NCI-H524 (cell line): ENCODE results near the gene BAHCC1.

ENCODE experiments used
- DNase-seq, 2 experiments: peaks; one replicate each; lab custom pipeline; 2025; lab: John Stamatoyannopoulos, UW

BAHCC1 gene

DNA sequence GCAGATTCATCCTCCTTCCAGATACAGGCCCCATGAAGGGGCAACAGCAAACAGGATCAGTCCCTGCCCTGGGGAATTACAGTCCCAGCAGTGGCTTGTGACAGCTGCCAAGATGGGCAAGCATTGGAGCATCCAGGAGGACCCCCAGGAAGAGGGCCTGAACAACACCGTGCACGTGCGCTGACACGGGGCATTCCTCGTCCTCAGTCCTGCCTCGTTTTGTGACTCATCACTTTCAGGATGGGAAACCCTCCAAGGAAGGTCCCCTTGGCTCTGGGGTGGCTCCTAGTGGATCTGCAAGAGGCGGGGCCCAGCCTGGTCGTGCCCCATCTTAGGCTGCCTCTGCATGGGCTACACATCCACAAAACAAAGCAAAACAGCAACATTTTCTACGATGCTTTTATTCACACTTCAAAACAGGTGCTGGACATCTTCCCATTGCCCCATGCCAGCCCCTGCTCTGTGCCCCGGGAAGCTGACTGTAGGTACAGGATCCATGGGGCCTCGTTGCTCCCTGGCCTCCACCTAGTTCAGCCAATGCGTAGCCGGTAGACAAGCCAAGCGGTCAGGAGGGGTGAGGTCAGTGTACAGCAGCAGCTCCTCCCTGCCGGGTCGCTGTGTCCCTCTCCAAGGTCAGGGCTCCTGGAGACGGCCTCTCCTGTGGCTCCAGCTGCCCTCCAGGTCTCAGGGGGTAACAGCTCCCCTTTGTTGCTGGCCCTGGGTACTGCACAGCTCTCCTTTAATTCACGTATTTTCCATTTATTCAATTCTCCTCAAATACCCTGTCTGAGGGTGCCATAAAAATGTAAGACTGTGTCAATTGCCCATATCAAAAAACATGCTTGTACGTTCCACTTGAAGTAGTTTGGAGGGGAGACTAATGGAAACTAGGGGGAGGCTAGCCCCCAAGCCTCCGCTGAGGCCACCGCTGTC, 85.1 kb downstream of the BAHCC1 start:
- no peak for DNase-seq

- peak; percentile 79 to 97 for DNase-seq
Measured at GRCh38 chr17:81481073-81481799, 86.0 kb downstream of the BAHCC1 start.

DNA sequence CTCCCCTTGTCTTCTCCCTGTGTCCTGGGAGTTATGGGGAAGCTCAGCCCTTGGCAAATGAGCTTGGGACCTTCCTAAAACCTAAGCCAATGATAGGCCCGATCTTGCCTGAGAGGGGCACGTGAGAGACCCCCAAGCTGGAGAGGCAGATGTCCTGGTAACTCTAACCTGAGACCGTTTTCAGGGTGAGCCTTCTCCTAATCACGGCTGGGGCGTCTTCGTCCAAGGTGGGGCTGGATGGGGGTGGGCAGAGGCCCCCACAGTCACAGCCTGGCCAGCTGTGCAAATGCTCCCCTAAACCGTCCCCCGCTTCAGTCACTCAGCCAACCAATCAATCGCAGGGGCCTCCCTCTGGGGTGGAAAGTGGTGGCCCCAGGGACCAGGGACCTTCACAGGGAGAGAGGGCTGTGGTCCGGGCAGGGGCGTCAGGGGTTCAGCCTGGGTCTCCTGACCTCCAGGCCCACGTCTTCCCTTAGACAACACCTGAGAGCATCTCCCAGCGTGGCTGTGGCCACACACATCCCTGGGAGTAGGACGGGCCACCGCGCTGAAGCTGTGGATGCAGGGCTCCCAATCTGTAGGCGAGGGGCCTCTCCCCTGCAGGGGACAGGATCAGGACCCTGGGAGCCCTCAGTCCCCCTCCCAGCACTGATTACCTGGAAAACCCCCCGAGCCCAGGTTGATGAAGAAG, 86.7 kb downstream of the BAHCC1 start:
- peak in 1 of 2 experiments; percentile 73 for DNase-seq

DNA sequence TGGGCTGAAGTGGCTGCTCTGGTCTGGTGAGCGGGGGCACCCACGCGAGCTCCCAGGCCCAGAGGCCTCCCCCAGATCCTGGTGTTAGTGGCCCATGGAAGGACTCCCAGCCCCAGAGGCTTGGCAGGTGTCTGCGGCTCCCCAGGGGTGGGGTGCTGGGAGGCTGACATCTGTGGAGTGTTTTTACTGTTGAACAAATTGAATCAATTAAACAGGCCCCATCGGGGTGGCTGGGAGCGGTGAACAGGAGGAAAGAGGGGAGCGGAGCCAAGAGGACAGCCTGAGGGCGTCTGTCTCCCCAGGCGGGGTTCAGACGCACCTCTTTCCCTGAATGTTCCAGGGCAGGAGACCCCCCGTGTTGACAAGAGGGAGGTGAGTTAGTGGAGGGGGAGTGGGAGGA, 87.4 kb downstream of the BAHCC1 start:
- peak in 1 of 2 experiments; percentile 69 for DNase-seq

GRCh38 chr17:81483085-81483861, 88.0 kb downstream of the BAHCC1 start:
- DNase-seq = no peak

DNA sequence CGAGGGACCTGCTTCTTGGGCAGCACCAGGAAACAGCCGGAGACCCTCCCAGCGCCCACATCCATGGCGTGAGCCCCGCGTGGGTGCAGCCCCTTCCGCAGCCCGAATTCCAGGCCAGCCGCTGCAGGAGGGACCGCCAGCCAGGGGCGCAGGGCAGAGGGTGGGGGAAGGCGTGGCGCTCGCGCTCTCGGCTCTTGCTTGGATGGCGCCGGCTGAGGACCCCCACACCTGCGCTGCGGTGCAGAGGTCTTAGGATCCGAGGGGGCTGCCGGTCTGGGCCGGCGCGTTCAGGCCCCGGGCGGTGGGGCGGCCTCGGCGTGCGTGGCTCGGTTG, 88.6 kb downstream of the BAHCC1 start:
- no peak for DNase-seq

- peak; percentile 78 to 94 for DNase-seq
Measured at GRCh38 chr17:81484195-81484979, 89.1 kb downstream of the BAHCC1 start.

DNA sequence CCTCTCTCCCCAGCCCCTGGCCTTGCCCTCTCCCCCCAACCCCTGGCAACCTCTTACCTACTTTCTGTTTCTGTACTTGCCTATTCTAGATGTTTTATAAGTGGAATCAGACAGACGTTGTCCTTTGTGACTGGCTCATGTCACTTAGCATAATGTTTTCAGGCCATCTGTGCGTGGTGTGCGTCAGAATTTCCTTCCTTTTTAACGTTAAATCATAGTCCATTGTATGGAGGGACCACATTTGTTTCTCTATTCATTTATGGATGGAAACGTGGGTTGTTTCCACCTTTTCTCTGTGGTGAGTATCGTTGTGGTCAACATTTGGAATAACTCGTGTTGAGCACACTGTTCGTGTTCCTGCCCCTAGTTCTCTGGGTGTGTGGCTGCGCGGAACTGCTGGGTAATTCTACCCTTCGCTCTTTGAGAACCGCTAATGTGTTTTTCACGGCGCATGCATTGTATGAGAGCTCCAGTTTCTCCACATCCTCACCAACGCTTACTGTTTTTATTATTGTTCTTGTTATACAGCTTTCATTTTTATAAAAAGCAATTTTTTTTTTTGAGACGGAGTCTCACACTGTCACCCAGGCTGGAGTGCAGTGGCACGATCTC, 91.0 kb downstream of the BAHCC1 start:
- peak in 1 of 2 experiments; percentile 57 for DNase-seq

GRCh38 chr17:81487089-81487486, 91.8 kb downstream of the BAHCC1 start:
- DNase-seq = no peak

DNA sequence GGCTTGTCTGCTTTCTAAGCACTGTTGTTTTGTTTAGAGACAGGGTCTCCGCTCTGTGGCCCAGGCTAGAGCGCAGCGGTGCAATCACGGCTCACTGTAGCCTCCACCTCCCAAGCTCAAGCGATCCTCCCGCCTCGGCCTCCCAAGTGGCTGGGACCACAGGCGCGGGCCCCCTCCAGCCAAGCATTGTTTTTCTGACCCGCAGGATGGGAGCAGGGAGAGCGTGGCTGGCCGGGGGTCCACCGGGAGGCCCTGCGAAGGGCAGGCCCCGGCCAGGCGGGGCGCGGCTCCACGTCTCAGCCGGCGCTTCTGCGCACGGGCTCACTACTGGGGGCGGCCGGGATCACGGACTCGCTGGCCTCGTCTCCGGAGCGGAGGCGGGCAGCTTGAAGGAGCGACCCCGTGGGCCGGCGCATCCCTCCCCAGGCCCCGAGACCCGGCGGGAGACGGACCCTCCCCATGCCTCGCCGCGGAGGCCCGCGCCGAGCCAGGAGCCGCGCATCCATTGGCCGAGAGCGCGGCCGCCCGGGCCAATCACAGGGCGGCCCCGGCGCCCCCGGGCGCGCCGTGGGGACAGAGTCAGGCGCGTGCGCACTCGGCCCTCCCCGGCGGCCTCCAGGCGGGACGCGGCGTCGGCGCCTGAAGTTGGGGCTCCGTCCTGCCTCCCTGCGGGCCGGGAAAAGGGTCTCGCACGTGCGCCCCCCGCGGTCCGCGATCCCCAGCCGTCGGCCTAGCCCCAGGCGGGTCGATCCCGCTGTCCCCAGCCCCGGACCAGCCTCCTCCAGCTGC, 92.4 kb downstream of the BAHCC1 start:
- peak; percentile 86 to 94 for DNase-seq

- no peak for DNase-seq
Measured at GRCh38 chr17:81488276-81488860, 93.1 kb downstream of the BAHCC1 start.

DNA sequence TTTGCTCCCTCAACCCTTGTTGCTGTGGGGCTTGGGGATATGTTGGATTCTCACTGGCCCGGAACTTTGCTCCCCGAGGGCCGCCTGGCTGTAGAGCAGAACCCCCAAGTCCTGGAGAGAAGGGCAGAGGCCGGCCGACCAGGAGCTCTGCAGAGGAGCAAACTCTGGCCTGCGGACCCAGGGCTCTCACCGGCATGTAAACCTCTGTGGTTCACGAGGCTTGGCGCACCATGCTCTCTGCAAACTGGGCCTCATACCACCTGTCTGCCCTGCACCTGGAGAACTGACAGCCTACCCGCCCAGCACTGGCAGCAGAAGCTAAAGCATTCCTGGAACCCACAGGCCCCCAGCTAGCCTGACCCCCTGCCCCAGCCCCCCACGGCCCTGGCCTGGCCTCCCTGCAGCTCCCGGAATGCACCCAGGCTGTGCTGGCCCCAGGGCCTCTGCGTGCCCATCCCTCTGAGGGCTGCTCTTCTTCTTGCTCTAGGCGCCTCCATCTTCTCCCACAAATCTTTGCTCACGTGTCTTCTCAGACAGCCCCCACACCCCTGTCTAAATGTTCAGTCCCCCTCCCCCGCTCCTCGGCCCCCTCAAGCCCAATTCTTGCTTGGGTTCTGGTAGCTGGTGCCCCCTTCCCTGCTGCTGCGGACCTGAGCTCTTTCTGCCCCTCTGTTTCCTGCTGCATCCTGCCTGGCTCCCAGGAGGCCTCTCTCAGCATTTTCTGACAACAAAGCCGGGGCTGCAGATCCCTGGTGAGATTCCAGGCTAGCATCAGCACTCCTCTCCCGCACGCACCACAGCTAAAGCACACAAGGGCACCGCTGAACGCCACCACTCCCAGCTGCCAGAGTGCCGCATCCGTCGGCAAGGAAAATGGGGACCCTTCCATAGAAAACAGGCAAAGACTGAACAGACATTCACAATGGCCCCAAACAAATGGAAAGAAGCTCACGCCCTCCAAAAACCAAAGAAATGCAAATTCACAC, 94.0 kb downstream of the BAHCC1 start:
- no peak for DNase-seq

- no peak for DNase-seq
Measured at GRCh38 chr17:81489998-81490992, 95.0 kb downstream of the BAHCC1 start.

DNA sequence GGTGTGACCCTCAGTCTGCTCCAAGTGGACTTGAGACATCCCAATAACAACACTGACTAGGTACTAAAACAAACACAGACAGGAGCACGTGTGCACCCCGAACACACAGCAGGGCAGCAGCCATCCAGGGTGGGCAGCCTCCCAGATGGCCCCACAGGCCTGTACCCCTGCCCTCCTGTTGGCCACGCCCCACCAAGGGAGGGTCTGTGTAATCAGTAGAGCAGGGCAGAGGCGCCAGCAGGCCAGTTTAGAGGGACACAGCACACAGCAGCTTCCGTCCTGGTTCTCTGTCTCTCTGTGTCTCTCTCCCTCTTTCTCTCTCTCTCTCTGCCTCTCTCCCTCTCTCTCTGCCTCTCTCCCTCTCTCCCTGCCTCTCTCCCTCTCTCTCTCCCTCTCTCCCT, 95.9 kb downstream of the BAHCC1 start:
- DNase-seq = peak in 1 of 2 experiments; percentile 60

- DNase-seq = no peak
Measured at GRCh38 chr17:81491761-81492160, 96.5 kb downstream of the BAHCC1 start.

DNA sequence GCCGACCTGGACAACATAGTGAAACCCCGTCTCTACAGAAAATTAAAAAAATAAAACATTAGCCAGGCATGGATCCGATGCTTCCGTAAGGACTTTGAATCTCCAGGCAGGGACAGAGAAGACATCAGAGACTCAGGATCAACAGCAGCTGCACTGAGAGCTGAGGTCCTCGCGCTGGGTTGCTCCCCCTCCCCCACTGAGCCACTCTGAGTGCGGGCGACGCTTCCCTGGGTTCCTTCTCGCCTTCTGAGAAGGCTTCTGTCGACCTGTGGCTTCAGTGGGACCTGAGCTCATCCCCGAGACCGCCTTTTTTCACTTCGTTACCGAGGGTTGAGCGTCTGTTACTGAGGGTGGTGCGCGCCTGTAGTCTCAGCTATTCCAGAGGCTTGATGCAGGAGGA, 96.9 kb downstream of the BAHCC1 start:
- no peak for DNase-seq

DNA sequence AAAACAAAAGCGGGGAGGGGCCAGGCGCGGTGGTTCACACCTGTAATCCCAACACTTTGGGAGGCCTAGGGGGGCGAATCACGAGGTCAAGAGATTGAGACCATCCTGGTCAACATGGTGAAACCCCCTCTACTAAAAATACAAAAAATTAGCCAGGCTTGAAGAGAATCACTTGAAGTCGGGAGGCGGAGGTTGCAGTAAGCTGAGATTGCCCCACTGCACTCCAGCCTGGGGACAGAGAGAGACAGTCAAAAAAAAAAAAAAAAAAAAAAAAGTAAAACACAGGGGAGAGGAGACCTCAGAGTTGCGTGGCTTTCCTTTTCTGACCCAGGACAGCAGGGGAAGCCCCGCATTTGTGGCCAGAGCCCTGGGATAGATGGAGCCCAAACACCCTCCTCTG, 97.4 kb downstream of the BAHCC1 start:
- no peak for DNase-seq
